Bone marrow (tissue), 2 donors: Measurements from ENCODE around the gene RANBP17.
"Not testable (repeated sequence)": the region's sequence is repeated elsewhere in the genome, so short reads cannot be mapped to it uniquely, and the experiment has no call there.

Experiments
- DNase-seq, 2 donors: peaks; one replicate each; lab custom pipeline; 2025; lab: John Stamatoyannopoulos, UW

The RANBP17 gene

GRCh38 chr5:170941788-170942187 is 80.0 kb downstream of the RANBP17 start:
- no peak for DNase-seq

DNA sequence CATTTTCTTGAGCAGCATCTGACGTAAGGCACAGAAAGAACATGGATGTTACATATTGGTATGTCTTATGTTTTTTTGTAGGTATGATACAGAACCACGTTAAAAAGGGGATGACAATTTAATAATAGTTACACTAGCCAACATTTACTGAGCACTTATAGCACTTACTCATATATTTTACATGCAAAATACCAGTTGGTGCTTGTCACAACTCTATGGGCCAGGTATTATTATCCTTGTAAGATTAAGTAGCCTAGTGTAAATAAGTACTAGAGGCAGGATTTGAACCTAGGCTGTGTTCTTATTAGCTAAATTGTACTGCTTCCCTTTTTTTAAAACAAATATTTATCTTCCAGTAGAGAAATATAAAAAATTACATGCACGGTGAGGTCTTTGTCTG is 83.5 kb downstream of the RANBP17 start:
- no peak for DNase-seq

DNA sequence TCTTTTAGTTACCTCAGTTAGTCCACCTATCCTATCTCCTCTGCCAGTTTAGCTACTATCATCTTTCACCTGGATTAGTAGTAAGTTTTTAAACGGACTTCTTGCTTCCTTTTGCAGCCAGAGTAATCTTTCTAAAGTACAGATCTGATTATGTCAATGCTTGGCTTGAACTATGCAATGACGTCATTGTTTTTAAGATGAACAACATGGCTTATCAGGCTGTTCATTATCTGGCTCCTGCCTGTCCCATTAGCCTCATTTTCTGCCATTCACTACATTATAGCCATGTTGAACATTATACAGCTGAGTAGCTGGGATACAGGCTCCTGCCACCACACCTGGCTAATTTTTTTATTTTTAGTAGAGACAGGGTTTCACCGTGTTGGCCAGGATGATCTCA is 98.7 kb downstream of the RANBP17 start:
- no peak for DNase-seq

GRCh38 chr5:170963521-170963920 is 101.7 kb downstream of the RANBP17 start:
- DNase-seq, result no peak

DNA sequence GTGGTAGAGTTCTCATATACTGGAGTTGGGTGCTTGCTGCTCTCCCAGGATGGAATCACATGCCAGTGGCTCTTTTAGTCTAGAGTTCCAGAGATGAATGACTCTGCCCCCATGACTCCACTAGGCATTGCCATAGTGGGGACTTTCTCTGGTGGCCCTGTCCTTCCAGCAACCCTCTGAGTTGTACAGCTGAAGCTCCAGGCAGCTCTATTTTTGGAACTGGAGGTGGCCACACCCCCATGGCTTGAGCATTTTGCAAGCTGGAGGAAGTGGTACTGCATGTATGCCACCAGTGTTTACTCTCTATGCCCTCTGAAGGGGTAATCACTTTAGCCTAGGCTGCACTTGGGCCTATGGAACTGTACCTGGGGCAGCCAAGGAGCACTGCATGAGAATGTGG is 112.6 kb downstream of the RANBP17 start:
- no peak for DNase-seq

DNA sequence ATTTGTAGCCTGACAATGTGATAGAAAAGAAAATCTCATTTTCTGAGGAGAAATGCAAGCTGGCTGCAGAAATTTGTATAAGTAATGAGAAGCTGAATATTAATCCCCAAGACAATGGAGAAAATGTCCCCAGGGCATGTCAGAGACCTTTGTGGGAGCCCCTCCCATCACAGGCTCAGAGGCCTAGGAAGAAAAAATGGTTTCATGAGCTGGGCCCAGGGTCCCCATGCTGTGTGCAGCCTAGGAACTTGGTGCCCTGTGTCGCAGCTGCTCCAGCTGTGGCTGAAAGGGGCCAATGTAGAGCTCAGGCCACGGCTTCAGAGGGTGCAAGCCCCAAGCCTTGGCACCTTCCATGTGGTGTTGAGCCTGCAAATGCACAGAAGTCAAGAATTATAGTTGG is 118.4 kb downstream of the RANBP17 start:
- not testable (repeated sequence) for DNase-seq

GRCh38 chr5:170985486-170985885 is 123.7 kb downstream of the RANBP17 start:
- no peak for DNase-seq

DNA sequence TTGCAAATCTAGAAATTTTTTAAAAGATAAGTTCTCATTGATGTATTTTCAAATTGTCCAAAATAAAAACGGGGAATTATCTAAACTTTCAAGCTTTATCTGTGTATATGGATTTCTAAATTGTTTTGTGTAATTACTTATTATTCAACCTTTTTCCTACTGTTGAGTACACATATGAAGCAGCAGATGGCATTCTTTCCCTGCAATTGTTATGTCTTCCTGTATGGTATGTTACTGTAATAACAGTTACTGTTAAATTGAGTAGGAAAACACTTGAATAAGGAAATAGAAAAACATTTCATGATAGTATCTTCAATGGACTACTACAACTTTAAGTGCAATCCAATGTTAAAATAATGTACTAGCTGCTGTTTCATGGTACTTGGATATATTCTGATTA is 124.8 kb downstream of the RANBP17 start:
- no peak for DNase-seq

DNA sequence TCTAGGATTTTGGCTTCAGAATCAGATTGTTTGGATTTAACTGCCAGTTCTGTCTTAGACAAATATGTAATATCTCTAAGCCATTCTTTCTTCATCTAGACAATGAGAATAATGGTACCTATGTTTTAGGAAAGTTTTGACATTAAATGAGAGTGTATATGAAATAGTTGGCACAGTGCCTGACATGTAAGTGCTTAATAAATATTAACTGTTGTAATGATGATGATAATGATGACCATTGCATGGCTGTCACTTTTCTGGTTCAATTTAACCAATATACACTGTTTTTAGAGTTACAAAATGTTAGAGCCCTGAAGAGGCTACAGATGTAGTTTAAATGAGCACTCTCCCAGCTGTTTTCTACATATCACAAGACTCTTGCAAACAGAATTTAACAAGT is 131.7 kb downstream of the RANBP17 start:
- DNase-seq, result no peak

- DNase-seq, result no peak
These were observed 148.3 kb downstream of the RANBP17 start for GRCh38 chr5:171010086-171010485.

- no peak for DNase-seq
These were observed 149.0 kb downstream of the RANBP17 start for GRCh38 chr5:171010816-171011215.

GRCh38 chr5:171023508-171023907 is 161.7 kb downstream of the RANBP17 start:
- DNase-seq, result no peak

DNA sequence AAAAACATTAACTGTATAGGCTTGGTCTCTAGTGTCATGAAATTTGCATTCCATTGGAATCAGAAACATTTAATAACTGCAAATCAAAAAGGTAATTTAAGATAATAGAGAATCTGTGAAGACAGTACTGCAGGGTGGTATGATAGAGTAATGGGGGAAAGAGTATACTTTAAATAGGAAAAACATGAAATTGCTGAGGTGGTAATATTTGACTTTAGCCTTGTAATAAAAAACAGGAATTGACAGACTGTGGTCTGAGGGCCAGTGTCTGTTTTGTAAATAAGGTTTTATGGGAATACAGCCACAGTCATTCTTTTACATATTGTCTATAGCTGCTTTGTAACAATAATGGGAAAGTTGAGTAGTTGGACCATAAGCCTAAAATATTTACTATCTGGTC is 162.3 kb downstream of the RANBP17 start:
- DNase-seq, result no peak

DNA sequence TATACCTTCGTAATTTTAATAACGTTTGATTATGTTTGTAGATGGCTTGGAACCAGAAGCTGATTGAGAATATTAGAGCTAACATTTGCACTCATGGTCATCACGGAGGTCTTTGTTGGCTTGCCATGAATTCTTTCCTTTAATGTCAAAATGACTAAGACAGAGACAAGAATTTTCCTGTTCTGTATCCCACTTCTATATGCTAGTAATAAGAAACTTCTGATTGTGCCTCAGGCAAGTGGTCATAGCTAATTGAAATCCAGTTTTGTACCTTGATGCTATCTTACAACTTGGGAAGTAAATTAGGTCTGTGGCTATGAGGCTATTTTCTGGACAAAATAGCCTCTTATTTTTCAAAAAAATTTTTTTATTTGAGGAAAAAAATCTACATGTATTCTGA is 167.6 kb downstream of the RANBP17 start:
- DNase-seq, result no peak

GRCh38 chr5:171031977-171032376 is 170.2 kb downstream of the RANBP17 start:
- no peak for DNase-seq

- no peak for DNase-seq
These were observed 170.7 kb downstream of the RANBP17 start for GRCh38 chr5:171032435-171032973.

DNA sequence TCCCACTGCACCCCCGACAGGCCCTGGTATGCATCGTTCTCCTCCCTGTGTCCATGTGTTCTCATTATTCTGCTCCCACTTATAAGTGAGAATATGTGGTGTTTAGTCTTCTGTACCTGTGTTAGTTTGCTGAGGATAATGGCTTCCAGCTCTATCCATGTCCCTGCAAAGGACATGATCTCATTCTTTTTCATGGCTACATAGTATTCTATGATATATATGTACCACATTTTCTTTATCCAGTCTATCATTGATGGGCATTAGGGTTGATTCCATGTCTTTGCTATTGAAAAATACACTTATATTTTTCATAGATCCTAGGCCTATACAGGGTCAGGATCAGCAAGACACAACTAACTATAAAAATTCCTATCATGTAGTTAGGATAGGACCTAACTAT is 180.1 kb downstream of the RANBP17 start:
- DNase-seq, result not testable (repeated sequence)

DNA sequence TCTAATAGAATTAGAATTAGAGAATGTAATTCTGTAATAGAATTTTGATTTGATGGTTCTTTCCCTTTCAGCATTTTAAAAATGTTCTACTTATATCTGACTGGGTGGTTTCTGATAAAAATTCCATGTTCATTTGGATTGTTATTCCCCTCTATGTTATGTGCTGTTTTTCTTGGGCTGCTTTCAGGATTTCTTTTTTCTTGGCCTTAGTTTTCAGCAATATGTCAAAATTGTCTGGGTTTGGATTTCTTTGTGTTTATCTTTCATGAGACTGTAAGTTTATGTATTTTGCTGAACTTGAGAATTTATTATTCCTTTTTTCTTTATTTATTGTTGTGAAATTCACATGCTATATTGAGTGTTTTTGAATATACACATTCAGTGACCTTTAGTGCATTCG is 189.1 kb downstream of the RANBP17 start:
- no peak for DNase-seq

GRCh38 chr5:171055875-171056454 is 194.1 kb downstream of the RANBP17 start:
- DNase-seq, result no peak

DNA sequence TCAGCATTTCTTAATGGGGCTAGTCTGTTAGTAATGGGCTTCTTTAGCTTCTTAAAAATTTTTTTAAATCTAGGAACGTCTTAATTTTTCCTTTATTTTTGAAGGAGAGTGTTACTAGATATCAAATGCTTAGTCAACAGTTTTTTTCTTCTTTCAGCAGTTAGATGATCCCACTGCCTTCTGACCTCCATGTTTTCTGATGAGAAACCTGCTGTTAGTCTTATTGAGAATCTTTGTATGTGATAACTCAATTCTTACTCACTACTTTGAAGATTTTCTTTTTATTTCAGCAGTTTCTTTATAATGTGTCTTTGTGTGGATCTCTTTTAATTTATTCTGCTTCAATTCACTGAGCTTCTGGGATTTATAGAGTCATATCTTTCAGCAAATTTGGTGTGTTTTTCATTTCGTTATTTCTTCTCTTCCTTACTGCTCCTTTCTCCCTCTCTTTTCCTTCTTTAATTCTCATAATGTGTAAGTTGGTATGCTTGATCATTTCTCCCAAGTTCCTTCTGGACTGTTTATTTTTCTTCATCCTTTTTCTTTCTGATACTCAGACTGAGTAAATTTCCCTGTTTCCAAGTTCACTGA is 205.8 kb downstream of the RANBP17 start:
- no peak for DNase-seq

GRCh38 chr5:171074747-171075146 is 212.9 kb downstream of the RANBP17 start:
- no peak for DNase-seq

DNA sequence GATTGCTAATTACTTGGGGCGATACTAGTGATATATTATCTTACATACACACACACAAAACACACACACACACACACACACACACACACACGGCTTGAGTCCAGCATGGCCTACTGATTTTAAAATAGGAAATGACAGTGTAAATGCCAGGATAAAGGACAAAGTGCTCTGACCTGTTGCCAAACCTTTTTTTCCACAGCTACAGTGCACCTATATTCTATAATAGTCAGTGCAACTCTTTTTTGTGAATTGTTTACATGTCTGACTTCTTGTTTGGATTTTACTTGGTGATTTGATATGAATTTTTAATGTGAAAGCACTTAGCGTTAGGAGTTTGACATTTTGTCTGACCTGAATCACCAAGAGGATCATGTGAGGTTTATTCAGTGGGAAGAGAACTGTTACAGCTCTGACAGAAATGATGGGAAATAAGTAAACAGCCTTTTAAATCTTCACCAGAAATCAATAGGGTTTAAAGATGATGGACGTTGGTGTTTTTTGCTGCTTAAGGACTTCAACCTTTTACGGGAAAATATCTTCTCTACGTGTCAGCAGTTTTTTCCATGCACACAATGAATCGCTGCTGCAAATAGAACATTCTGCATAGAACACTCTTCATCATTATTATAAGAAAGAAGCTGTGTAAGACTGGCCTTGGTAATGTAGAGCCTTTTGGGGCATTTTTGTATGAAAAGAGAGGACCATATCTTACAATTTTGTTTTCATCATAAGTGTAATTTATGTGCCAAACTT is 218.5 kb downstream of the RANBP17 start:
- DNase-seq, result no peak

DNA sequence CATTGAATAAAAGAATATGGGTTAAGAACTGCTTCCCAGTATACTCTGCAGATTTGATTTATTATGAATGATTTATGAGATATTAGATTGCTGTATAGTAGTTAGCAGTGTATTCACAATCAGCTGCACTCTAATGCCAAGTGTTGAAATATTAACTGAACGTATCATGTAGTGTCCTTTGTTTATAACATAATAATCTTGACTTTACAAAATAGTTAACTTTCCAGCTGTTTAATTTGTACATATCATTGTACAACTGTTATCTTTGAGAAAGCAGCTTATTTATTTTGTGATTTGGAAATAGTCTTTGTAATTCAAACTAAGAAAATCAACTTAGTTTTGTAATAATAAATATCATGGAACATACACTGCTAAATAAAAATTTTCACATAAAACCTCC is 219.5 kb downstream of the RANBP17 start:
- no peak for DNase-seq
